HG02884 (cell line): ENCODE data around the gene FETUB.
"Not testable (repeated sequence)": the region's sequence is repeated elsewhere in the genome, so short reads cannot be mapped to it uniquely, and the experiment has no call there.

Experiments
- ATAC-seq: cut with Tn5 transposase; IDR thresholded peaks from one replicate; pipeline ENCODE4 v1.9.1; 2021; ENCODE audit warnings: mild to moderate bottlenecking, moderate library complexity; ENCODE audit not compliant: unreplicated experiment

Gene FETUB

GRCh38 chr3:186668426-186668825 is 28.2 kb downstream of the FETUB start:
- ATAC-seq, result no peak

- no peak for ATAC-seq
Observed at GRCh38 chr3:186669378-186670084, 29.3 kb downstream of the FETUB start.

GRCh38 chr3:186670155-186670554 is 30.0 kb downstream of the FETUB start:
- ATAC-seq, result no peak

- no peak for ATAC-seq
Observed at GRCh38 chr3:186671051-186671450, 30.9 kb downstream of the FETUB start.

- ATAC-seq, result no peak
Observed at GRCh38 chr3:186678604-186679003, 38.4 kb downstream of the FETUB start.

GRCh38 chr3:186679151-186679550 is 39.0 kb downstream of the FETUB start:
- ATAC-seq, result no peak

- no peak for ATAC-seq
Observed at GRCh38 chr3:186680869-186681268, 40.7 kb downstream of the FETUB start.

GRCh38 chr3:186682812-186683211 is 42.6 kb downstream of the FETUB start:
- no peak for ATAC-seq

- ATAC-seq, result no peak
Observed at GRCh38 chr3:186683979-186684378, 43.8 kb downstream of the FETUB start.

- ATAC-seq, result not testable (repeated sequence)
Observed at GRCh38 chr3:186686475-186686874, 46.3 kb downstream of the FETUB start.

- ATAC-seq, result no peak
Observed at GRCh38 chr3:186687120-186687651, 47.0 kb downstream of the FETUB start.

- ATAC-seq, result not testable (repeated sequence)
Observed at GRCh38 chr3:186690304-186690703, 50.1 kb downstream of the FETUB start.

- no peak for ATAC-seq
Observed at GRCh38 chr3:186691676-186692075, 51.5 kb downstream of the FETUB start.

GRCh38 chr3:186693843-186694242 is 53.6 kb downstream of the FETUB start:
- ATAC-seq, result no peak

GRCh38 chr3:186694288-186695032 is 54.3 kb downstream of the FETUB start:
- no peak for ATAC-seq

- ATAC-seq, result no peak
Observed at GRCh38 chr3:186696522-186696921, 56.3 kb downstream of the FETUB start.

GRCh38 chr3:186697510-186697909 is 57.3 kb downstream of the FETUB start:
- ATAC-seq, result no peak

GRCh38 chr3:186700267-186700666 is 60.1 kb downstream of the FETUB start:
- no peak for ATAC-seq

GRCh38 chr3:186702451-186702850 is 62.3 kb downstream of the FETUB start:
- ATAC-seq, result not testable (repeated sequence)
